Activated T-helper 2 cell treated with anti-CD3 and anti-CD28 coated beads, Interferon-gamma antibody, Interleukin-2, Interleukin-4, amounts not matched to agents 10 μg/mL and 5 μg/mL and 100 μg/mL, durations not matched to agents 14 hours and 24 hours and 36 hours (primary cell): ENCODE measurements around the gene TMEM184B. TPM values are rescaled to one million over a fixed set of nuclear protein-coding genes. Genes with fewer than 3 reads are reported as not detected.

ENCODE experiments used
- DNase-seq: peaks from one replicate; pipeline ENCODE4 v3.0.0; 2021; ENCODE audit warnings: low spot score
- H3K27ac Mint-ChIP-seq: one replicate; pipeline ENCODE4 v1.8.0; 2021; ENCODE audit warnings: mixed read lengths
- H3K27me3 Mint-ChIP-seq: one replicate; pipeline ENCODE4 v1.8.0; 2021; ENCODE audit warnings: low read depth, mixed read lengths
- H3K36me3 Mint-ChIP-seq: one replicate; pipeline ENCODE4 v1.8.0; 2021; ENCODE audit warnings: low read depth, mixed read lengths
- H3K4me1 Mint-ChIP-seq: one replicate; pipeline ENCODE4 v1.8.0; 2021; ENCODE audit warnings: low read depth, mixed read lengths
- H3K4me3 Mint-ChIP-seq: one replicate; pipeline ENCODE4 v1.8.0; 2021; ENCODE audit warnings: low read depth, mild to moderate bottlenecking, moderate library complexity, mixed read lengths
- H3K9me3 Mint-ChIP-seq: one replicate; pipeline ENCODE4 v1.8.0; 2021; ENCODE audit warnings: mixed read lengths
- intact Hi-C: fragments of 100-400 bp; cut with micrococcal nuclease; formaldehyde crosslinking; loops from one replicate; pipeline ENCODE4 v1.15.1; 2023
- total RNA-seq: library from RNA; stranded (reverse); gene quantifications from 2 replicates; pipeline ENCODE4 v1.2.3, GENCODE V29; 2022

TMEM184B gene
- total RNA-seq, 1 donor from 2014 or later: 34.8 TPM

DNA sequence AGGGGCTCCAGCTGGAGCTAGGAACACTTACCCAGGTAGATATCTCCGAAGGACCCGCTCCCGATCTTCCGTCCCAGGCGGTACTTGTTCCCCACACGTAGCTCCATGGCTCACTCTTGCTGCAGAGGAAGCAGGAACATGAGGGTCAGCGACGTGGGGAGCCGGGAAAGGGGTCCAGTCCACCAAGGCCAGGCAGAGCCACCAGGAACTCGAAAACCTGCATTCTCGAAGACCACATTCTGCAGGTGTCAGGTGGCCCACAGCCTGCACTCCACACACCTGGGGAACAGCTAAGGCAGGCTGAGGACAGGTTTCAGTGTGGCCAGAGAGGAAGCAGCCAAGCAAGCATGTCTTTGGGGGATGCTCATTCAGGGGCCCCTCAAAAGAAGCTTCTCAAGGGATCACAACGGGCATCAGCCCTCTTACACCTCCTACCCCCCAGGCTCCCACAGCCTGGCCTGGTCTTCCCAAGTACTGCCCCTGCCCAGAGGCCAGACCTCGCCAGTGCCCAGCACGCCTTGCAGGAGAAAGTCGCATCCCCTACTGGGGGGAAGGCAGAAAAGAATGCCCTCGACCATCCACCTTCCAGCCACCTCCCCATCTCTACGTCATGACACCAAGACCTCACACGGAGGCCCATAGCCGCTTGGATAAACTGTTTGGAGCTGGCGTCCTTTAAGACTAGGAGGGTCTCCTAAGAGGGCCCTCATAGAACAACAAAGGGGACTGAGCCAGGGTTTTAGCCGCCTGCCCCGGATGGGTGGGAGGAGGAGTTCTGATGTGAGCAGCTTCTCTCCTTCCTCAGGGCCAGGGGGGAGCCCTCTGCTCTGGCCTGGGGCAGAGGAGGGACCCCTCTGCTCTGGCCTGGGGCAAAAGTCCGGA lies 41.5 kb upstream of the TMEM184B start:
- intact Hi-C loops: no loop called here
- Mint-ChIP-seq H3K9me3 (no peaks in the 10 kb centered on the region), H3K36me3 (peaks cover 27% of the 10 kb centered on the region), H3K4me3 (peak overlapping the region; percentile 89), H3K27ac (peak overlapping the region; percentile 91), H3K27me3 (no peaks in the 10 kb centered on the region), H3K4me1 (peaks cover 46% of the 10 kb centered on the region)
- no peak for DNase-seq

- Mint-ChIP-seq H3K9me3 (no peaks in the 10 kb centered on the region), H3K27me3 (no peaks in the 10 kb centered on the region), H3K36me3 (peaks cover 34% of the 10 kb centered on the region), H3K27ac (peak overlapping the region; percentile 58), H3K4me1 (peaks cover 46% of the 10 kb centered on the region), H3K4me3 (peak overlapping the region; percentile 10)
- DNase-seq: no peak
- intact Hi-C loops: no loop called here
Measured at GRCh38 chr22:38313384-38313955, 40.7 kb upstream of the TMEM184B start.

- Mint-ChIP-seq H3K4me3 (no peak overlapping the region), H3K4me1 (peaks cover 46% of the 10 kb centered on the region), H3K9me3 (no peaks in the 10 kb centered on the region), H3K27me3 (no peaks in the 10 kb centered on the region), H3K27ac (no peak overlapping the region), H3K36me3 (peaks cover 41% of the 10 kb centered on the region)
- no peak for DNase-seq
- intact Hi-C loops: no loop called here
Measured at GRCh38 chr22:38312261-38312800, 39.5 kb upstream of the TMEM184B start.

DNA sequence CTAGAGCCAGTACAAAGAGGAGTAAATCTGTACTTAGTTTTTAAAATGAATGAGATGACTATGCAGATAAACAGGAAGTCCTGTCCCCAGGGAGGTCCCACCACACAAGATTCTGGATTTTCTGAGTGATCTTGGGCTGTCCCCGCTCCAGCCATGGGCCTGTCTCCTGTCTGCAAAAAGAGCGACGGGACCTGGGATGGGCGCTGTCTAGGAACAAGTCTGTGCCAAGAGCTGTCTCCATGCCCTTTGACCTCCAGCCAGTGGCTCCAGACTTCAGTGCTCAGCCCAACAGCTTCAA lies 38.5 kb upstream of the TMEM184B start:
- no peak for DNase-seq
- Mint-ChIP-seq H3K9me3 (no peaks in the 10 kb centered on the region), H3K36me3 (peaks cover 43% of the 10 kb centered on the region), H3K4me3 (no peak overlapping the region), H3K27me3 (no peaks in the 10 kb centered on the region), H3K4me1 (peaks cover 49% of the 10 kb centered on the region), H3K27ac (peak overlapping the region; percentile 60)
- intact Hi-C loops: no loop called here

DNA sequence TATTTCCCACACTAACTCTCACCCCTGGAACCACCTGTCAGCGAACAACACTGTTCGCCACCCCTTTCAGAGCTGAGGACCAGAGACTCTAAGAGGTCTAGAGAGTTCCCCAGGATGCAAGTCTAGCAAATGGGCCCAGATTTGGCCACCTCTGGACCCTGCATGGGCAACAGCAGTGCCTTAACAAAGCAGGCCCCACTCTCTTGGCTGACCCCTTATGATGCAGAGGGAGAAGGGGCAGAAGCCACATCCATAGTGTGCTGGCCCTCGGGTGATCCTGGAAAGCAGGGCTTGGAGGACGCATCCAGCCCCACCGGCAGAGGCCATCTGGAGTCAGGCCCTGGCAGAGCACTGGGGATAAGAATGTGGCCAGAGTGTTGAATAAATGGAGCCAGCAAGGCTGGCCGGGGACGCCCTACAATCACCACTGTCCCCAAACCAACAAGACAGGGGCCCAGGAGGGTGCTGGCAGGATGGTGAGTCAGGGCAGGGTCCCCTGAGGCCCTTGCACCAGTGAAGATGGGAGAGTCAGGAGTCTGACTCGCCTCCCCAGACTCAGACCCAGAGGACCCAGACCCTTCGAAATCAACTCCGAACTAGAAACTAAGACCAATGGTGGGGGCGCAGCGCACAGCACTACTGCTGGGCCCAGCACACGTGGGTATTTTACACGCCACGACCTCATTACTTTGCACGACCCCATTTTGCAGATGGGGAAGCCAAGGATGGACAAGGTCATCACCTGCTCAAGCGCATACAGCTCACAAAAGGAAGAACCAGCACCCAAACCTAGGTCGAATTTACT lies 37.9 kb upstream of the TMEM184B start:
- peaks cover 51% of the 10 kb centered on the region for H3K4me1 Mint-ChIP-seq
- peak overlapping the region; percentile 26 for H3K27ac Mint-ChIP-seq
- no peak overlapping the region for H3K4me3 Mint-ChIP-seq
- H3K27me3 Mint-ChIP-seq: no peaks in the 10 kb centered on the region
- intact Hi-C loops: no loop called here
- no peaks in the 10 kb centered on the region for H3K9me3 Mint-ChIP-seq
- DNase-seq: no peak
- peaks cover 43% of the 10 kb centered on the region for H3K36me3 Mint-ChIP-seq

- Mint-ChIP-seq H3K36me3 (peaks cover 47% of the 10 kb centered on the region), H3K27ac (no peak overlapping the region), H3K4me3 (no peak overlapping the region), H3K27me3 (no peaks in the 10 kb centered on the region), H3K4me1 (peaks cover 47% of the 10 kb centered on the region), H3K9me3 (no peaks in the 10 kb centered on the region)
- no peak for DNase-seq
- intact Hi-C loops: no loop called here
Measured at GRCh38 chr22:38309614-38310517, 37.1 kb upstream of the TMEM184B start.

DNA sequence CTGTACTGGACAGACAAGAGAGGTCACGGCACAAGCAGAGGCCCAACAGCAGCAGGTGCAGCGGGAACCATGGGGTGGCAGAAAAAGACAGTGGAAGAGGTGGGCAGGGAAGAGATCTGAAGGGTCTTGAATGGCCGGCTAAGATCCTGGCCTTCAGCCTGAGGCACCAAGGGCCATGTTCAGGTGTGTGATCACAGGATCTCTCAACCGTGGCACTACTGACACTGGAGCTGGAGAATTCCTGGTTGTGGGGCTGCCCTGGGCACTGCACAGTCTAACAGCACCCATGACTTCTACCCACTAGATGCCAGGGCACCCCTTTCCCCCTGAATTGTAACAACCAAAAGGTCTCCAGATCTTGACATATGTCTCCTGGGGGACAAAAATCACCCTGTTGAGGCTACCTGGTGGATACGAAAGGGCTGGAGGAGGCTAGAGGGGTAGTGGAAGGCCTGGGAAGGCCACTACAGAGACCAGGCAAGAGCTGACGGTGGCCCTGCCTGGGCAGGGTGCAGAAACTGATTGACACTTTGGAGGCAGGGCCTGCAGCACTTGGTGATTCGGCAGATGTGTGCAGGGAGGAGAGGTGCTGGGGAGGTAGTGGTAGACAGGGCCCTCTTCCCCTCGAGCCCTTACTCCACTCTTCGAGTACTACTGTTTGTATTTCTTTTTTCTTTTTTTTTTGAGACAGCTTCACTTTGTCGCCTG lies 36.1 kb upstream of the TMEM184B start:
- intact Hi-C loops: no loop called here
- Mint-ChIP-seq H3K36me3 (peaks cover 54% of the 10 kb centered on the region), H3K4me3 (no peak overlapping the region), H3K27me3 (no peaks in the 10 kb centered on the region), H3K9me3 (no peaks in the 10 kb centered on the region), H3K4me1 (peaks cover 38% of the 10 kb centered on the region), H3K27ac (no peak overlapping the region)
- no peak for DNase-seq

DNA sequence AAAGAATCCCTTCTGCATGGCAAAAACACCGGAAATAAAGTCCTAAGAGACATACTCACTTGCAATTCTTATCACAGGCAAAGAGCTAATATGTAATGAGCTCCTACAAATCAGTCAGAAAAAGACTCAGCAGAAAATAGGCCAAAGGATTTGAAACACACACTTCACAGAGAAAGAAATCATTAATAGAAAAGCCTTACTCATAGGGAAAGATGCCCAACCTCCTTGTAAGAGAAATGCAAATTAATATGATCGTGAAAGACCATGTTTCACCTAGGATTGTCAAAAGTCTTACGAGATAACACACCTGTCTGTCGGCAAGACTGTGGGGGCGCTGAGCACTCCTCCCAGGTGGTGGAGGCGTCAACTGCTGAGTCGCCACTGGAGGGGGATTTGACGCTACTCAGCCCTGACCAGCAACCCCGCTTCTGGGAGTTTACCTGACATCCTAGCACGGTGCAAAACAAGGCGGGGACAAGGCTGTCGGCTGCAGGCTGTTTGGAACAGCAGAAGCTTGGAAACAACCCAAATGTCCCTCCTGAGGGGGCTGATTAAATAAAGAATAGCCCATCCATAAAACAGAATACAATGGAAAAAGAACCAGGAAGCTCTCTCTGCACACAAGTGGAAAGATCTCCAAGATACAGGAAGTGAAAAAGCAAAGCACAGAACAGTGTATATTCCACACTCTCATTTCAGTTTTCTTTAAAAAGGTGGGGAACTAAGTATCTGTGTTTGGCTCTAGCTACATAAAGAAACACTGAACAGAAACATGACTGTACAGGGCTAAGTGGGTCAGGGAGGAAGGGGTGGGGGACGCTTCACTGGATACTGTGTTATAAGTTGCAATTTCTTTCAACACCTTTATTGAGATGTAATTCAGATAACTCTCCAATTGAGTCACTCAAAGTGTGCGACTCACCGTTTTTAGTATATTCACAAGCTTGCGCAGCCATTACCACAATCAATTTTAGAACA lies 33.0 kb upstream of the TMEM184B start:
- DNase-seq: no peak
- Mint-ChIP-seq H3K9me3 (no peaks in the 10 kb centered on the region), H3K4me3 (no peak overlapping the region), H3K27me3 (no peaks in the 10 kb centered on the region), H3K4me1 (peaks cover 15% of the 10 kb centered on the region), H3K27ac (peak overlapping the region; percentile 64), H3K36me3 (peaks cover 49% of the 10 kb centered on the region)
- intact Hi-C loops: no loop called here

- Mint-ChIP-seq H3K27me3 (no peaks in the 10 kb centered on the region), H3K4me3 (no peak overlapping the region), H3K9me3 (no peaks in the 10 kb centered on the region), H3K36me3 (peaks cover 57% of the 10 kb centered on the region), H3K4me1 (peaks cover 13% of the 10 kb centered on the region), H3K27ac (no peak overlapping the region)
- no peak for DNase-seq
- intact Hi-C loops: no loop called here
Measured at GRCh38 chr22:38304526-38304925, 31.7 kb upstream of the TMEM184B start.

DNA sequence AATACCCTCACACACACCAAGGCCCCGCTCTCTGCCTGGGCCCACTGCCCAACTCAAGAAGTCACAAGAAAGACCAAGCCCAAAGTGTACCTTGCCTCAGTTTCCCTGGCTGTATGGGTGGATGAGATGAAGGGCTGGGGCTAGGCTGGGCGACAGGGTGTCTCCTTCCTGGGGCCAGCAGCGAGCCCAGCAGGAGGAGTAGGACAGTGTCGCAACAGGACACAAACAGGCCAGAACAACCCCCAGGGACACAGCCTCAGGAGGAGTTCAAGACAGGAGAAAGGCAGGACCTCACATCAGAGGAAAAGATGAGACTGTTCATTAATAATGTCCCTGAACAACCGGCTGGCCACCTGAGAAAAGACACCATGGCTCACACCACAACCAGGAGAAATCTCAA lies 31.2 kb upstream of the TMEM184B start:
- Mint-ChIP-seq H3K4me3 (no peak overlapping the region), H3K27ac (no peak overlapping the region), H3K9me3 (no peaks in the 10 kb centered on the region), H3K27me3 (no peaks in the 10 kb centered on the region), H3K36me3 (peaks cover 58% of the 10 kb centered on the region), H3K4me1 (peaks cover 13% of the 10 kb centered on the region)
- intact Hi-C loops: no loop called here
- no peak for DNase-seq

- no peak overlapping the region for H3K27ac Mint-ChIP-seq
- H3K9me3 Mint-ChIP-seq: no peaks in the 10 kb centered on the region
- H3K4me1 Mint-ChIP-seq: peaks cover 13% of the 10 kb centered on the region
- no peaks in the 10 kb centered on the region for H3K27me3 Mint-ChIP-seq
- peaks cover 52% of the 10 kb centered on the region for H3K36me3 Mint-ChIP-seq
- H3K4me3 Mint-ChIP-seq: no peak overlapping the region
- intact Hi-C loops: no loop called here
- DNase-seq: no peak
Measured at GRCh38 chr22:38302906-38303305, 30.1 kb upstream of the TMEM184B start.
